ENCODE data around the gene RBBP8.

DNA sequence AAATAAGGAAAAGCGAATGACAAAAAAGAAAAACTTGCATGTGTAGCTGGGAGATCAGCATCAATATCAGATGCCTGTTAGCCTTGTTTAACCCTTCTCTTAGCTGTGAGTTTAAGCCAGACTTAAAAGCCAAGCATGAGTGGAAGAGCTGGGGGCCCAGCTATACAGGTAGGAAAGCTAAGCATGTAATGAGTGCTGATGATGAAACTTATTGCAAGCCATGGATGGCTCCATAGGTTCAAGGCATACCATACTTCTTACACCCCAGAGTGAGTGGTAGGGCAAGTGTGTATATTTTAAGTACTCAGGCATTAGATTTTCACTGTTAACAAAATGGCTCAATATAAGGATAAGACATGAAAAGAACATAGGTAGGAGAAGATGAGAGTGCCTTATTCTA, 28.0 kb downstream of the RBBP8 start:
- TF ChIP-seq EZH2 (IDR thresholded peaks at IDR 0.05; ENCODE audit: insufficient read depth, poor library complexity, severe bottlenecking) (no peak), EZH2phosphoT487 (IDR thresholded peaks at IDR 0.05; ENCODE audit: insufficient read depth, low read depth) (no peak)

All from GM23248 (cell line).